Endodermal cell (in vitro differentiated cells): ENCODE measurements around the gene HES3. TPM values are rescaled to one million over a fixed set of nuclear protein-coding genes. Genes with fewer than 3 reads are reported as not detected.

Experiments
- DNase-seq: peaks from one replicate; pipeline ENCODE4 v3.0.0-alpha.2; 2017
- H3K27ac ChIP-seq: 2 replicates; pipeline ENCODE4 v1.5.1; 2013; ENCODE audit warnings: mild to moderate bottlenecking, low read depth, low read length, moderate library complexity
- H3K27me3 ChIP-seq: 2 replicates; pipeline ENCODE4 v1.6.1; 2013; ENCODE audit warnings: mild to moderate bottlenecking, low read length, moderate library complexity; ENCODE audit not compliant: insufficient read depth, control insufficient read depth, poor library complexity, severe bottlenecking
- H3K36me3 ChIP-seq: 2 replicates; pipeline ENCODE4 v1.7.0; 2013; ENCODE audit warnings: mild to moderate bottlenecking, low read length, moderate library complexity; ENCODE audit not compliant: control insufficient read depth, insufficient read depth
- H3K4me1 ChIP-seq: one replicate; pipeline ENCODE4 v1.7.0; 2013; ENCODE audit warnings: low read length; ENCODE audit not compliant: control insufficient read depth, insufficient read depth
- H3K4me3 ChIP-seq: 2 replicates; pipeline ENCODE4 v1.5.1; 2013; ENCODE audit warnings: mild to moderate bottlenecking, low read length, moderate library complexity
- H3K9ac ChIP-seq: 2 replicates; pipeline ENCODE4 v1.6.1; 2013; ENCODE audit warnings: mild to moderate bottlenecking, low read length, moderate library complexity; ENCODE audit not compliant: poor library complexity, severe bottlenecking; ENCODE audit errors: extremely low read depth
- H3K9me3 ChIP-seq: 2 replicates; pipeline ENCODE4 v1.6.1; 2013; ENCODE audit warnings: mild to moderate bottlenecking, low read length, moderate library complexity; ENCODE audit not compliant: control insufficient read depth
- H3K27ac Mint-ChIP-seq: 2 replicates; pipeline ENCODE4 v1.8.0; 2020; ENCODE audit warnings: mixed read lengths
- H3K27me3 Mint-ChIP-seq: 2 replicates; pipeline ENCODE4 v1.8.0; 2021; ENCODE audit warnings: mild to moderate bottlenecking, mixed read lengths; ENCODE audit not compliant: insufficient read depth
- H3K36me3 Mint-ChIP-seq: 2 replicates; pipeline ENCODE4 v1.8.0; 2020; ENCODE audit warnings: low read depth, mixed read lengths
- H3K4me1 Mint-ChIP-seq: 2 replicates; pipeline ENCODE4 v1.8.0; 2020; ENCODE audit warnings: mixed read lengths
- H3K4me3 Mint-ChIP-seq: 2 replicates; pipeline ENCODE4 v1.8.0; 2020; ENCODE audit warnings: mild to moderate bottlenecking, moderate library complexity, mixed read lengths
- H3K9me3 Mint-ChIP-seq: 2 replicates; pipeline ENCODE4 v1.8.0; 2020; ENCODE audit warnings: mild to moderate bottlenecking, mixed read lengths
- CTCF ChIP-seq: fragments of 200-600 bp; sonication (generic); conservative IDR thresholded peaks from 2 replicates; pipeline ENCODE4 v1.5.0; 2021; ENCODE audit warnings: antibody characterized with exemption, mild to moderate bottlenecking
- WGBS, 2 experiments: methylation state at CpG; one replicate each; pipeline versions ENCODE4 v1.1.5 to v1.1.7; 2013; ENCODE audit warnings: missing lambda C conversion rate in 2 of 2, mixed read lengths in 1 of 2; ENCODE audit not compliant: insufficient coverage in 1 of 2, insufficient read length in 1 of 2; 5-methylcytosine and 5-hydroxymethylcytosine counted together
- total RNA-seq, 2 donors: library from RNA; stranded (reverse); fragmentation: NEBNext Ultra II Directional in 1 of 2; extraction: Animal tissue kit (Norgen Biotek cat#: 25700) in 1 of 2; gene quantifications; 2 replicates in 1 of 2; 3 replicates in 1 of 2; pipeline ENCODE4 v1.2.1, GENCODE V29; 2021

Gene HES3
- total RNA-seq, 2 donors from 2014 or later: 2.7 TPM; not detected in 1

DNA sequence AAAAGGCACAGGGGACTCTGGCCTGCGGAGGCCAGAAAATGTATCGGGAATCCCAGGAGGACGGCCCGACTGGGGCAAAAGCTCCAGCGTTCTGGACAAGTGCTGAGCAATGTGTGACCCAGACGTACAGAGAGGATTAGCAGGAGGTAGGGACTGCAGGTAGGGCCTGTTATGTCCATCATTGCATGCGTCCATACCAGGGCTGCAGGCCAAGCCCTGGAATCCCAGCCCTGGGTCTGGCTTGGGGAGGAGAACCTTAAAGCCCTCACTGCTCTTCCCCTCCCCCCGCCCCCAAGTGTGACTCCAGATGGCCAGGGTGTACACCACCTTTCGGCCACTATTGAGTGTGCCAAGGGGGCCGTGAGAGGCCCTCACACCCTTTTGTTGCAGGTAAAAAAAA, 36.1 kb upstream of the HES3 start:
- Mint-ChIP-seq H3K4me3 (no peak overlapping the region), H3K27me3 (peaks cover 40% of the 10 kb centered on the region), H3K36me3 (no peaks in the 10 kb centered on the region), H3K4me1 (peaks cover 2% of the 10 kb centered on the region), H3K27ac (no peak overlapping the region), H3K9me3 (no peaks in the 10 kb centered on the region)
- DNase-seq: no peak
- Histone ChIP-seq H3K36me3 (no peaks in the 10 kb centered on the region), H3K4me3 (no peak overlapping the region), H3K4me1 (no peaks in the 10 kb centered on the region), H3K27ac (no peak overlapping the region), H3K27me3 (peaks cover 40% of the 10 kb centered on the region), H3K9me3 (no peaks in the 10 kb centered on the region), H3K9ac (no peak overlapping the region)
- WGBS, 2 experiments: 91% methylated on average over 8 to 10 of the region's 10 CpGs
- TF ChIP-seq CTCF: no peak

- Histone ChIP-seq H3K4me1 (no peaks in the 10 kb centered on the region), H3K4me3 (peak overlapping the region; percentile 40), H3K27me3 (peaks cover 40% of the 10 kb centered on the region), H3K27ac (no peak overlapping the region), H3K9me3 (no peaks in the 10 kb centered on the region), H3K36me3 (no peaks in the 10 kb centered on the region), H3K9ac (no peak overlapping the region)
- WGBS, 2 experiments: 9 to 13% methylated on average over 31 to 99 of the region's 99 CpGs
- Mint-ChIP-seq H3K27me3 (peaks cover 44% of the 10 kb centered on the region), H3K4me1 (peaks cover 2% of the 10 kb centered on the region), H3K36me3 (no peaks in the 10 kb centered on the region), H3K9me3 (no peaks in the 10 kb centered on the region), H3K27ac (no peak overlapping the region), H3K4me3 (peak overlapping the region; percentile 41)
- DNase-seq: peak; percentile 81
- peak; percentile 64 for TF ChIP-seq CTCF
Observed at GRCh38 chr1:6208723-6209660, 35.0 kb upstream of the HES3 start.

GRCh38 chr1:6209661-6210580, 34.1 kb upstream of the HES3 start:
- peak overlapping the region; percentile 40 for H3K4me3 ChIP-seq
- peak; percentile 83 for DNase-seq
- no peaks in the 10 kb centered on the region for H3K4me1 Mint-ChIP-seq

More at GRCh38 chr1:6209661-6210580, 34.1 kb upstream of the HES3 start:
- no peaks in the 10 kb centered on the region for H3K36me3 ChIP-seq
- H3K9me3 Mint-ChIP-seq: no peaks in the 10 kb centered on the region
- H3K4me3 Mint-ChIP-seq: peak overlapping the region; percentile 41
- 82 to 87% methylated on average over 5 to 17 of the region's 17 CpGs for WGBS, 2 experiments
- no peaks in the 10 kb centered on the region for H3K36me3 Mint-ChIP-seq
- no peak overlapping the region for H3K27ac Mint-ChIP-seq
- H3K9ac ChIP-seq: no peak overlapping the region
- TF ChIP-seq CTCF: peak; percentile 44
- no peaks in the 10 kb centered on the region for H3K9me3 ChIP-seq
- peaks cover 40% of the 10 kb centered on the region for H3K27me3 ChIP-seq
- H3K4me1 ChIP-seq: no peaks in the 10 kb centered on the region
- H3K27me3 Mint-ChIP-seq: peaks cover 41% of the 10 kb centered on the region
- no peak overlapping the region for H3K27ac ChIP-seq
